ENCODE results near the gene RBPJ. TPM values are rescaled to one million over a fixed set of nuclear protein-coding genes. Genes with fewer than 3 reads are reported as not detected.

Gene RBPJ
- total and polyA plus RNA-seq, 2 of the 8 experiments (the other 6 are each of a cell fraction or from before 2014, with no cell fraction given), result 65.5 to 217 TPM

DNA sequence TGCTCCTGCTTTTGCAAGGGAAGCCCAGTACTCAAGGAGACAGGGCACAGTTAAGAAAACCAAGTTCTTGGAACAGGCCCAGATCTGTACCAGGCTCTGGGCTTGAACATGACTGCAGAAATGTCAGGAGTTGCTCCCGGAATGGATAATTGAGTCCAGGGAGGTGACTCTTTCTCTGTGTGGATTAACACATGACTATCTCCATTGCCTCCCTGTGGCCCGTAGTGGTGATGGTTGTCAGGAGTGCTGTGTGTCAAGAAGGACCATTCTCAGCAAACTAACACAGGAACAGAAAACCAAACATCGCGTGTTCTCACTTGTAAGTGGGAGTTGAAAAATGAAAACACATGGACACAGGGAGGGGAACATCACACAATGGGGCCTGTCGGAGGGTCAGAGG lies 129.6 kb downstream of the RBPJ start:
- DNase-seq (ENCODE audit: low read depth in 1 of 2, low spot score in 2 of 2), result no peak
- H2BK5ac ChIP-seq (ENCODE audit: low read depth, low read length), result no peak overlapping the region
- no peak overlapping the region for H3K56ac ChIP-seq (replicated peaks; ENCODE audit: insufficient read length, low read depth, low read length)
- no peak overlapping the region for H3K14ac ChIP-seq (ENCODE audit: insufficient read length)
- H2BK15ac ChIP-seq (ENCODE audit: low read length), result no peak overlapping the region
- ChIA-PET CTCF (ENCODE audit: partially characterized antibody) (interaction anchor here (0.8 to 3.6 kb wide), 3 partner anchors 9 to 119 kb away, joined by 3 to 18 read pairs (median 5); no protein-coding TSS in a partner anchor), POLR2A (ENCODE audit: partially characterized antibody) (interaction anchor here (1.0 kb wide), 1 partner anchor 9 kb away, joined by 5 read pairs; no protein-coding TSS in a partner anchor)
- H3K18ac ChIP-seq (ENCODE audit: extremely low read depth, low read length), result no peak overlapping the region
- H2AK5ac ChIP-seq (ENCODE audit: low read depth, low read length), result no peak overlapping the region
- no peak overlapping the region for H4K8ac ChIP-seq (ENCODE audit: extremely low read depth, insufficient read depth, low read length)
- H3K4me1 ChIP-seq (replicated peaks in 1 of 4; ENCODE audit: control insufficient read depth in 3 of 4, insufficient read depth in 4 of 4, low read length in 3 of 4), result peaks cover 4 to 11% (median 8%) of the 10 kb centered on the region in 4 experiments
- no peaks in the 10 kb centered on the region for H3K27me3 ChIP-seq (replicated peaks in 1 of 4; ENCODE audit: control insufficient read depth in 3 of 4, extremely low read depth in 1 of 4, insufficient read depth in 3 of 4, low read length in 3 of 4)
- TF ChIP-seq POLR2A (IDR thresholded peaks at IDR 0.05; ENCODE audit: control extremely low read depth in 1 of 2, low read depth in 2 of 2, low read length in 2 of 2) (no peak), SAP30 (IDR thresholded peaks at IDR 0.05; ENCODE audit: insufficient read depth, insufficient replicate concordance, low read length) (no peak)
- H3K4me2 ChIP-seq (ENCODE audit: insufficient read depth in 1 of 2, low read depth in 2 of 2, low read length in 2 of 2), result no peak overlapping the region
- H3K79me2 ChIP-seq (ENCODE audit: control insufficient read depth in 1 of 2, insufficient read depth in 2 of 2, low read length in 2 of 2), result no peaks in the 10 kb centered on the region
- H3K36me3 ChIP-seq (ENCODE audit: control insufficient read depth in 2 of 4, insufficient read depth in 4 of 4, low read length in 3 of 4), result no peaks in the 10 kb centered on the region
- H3K27ac ChIP-seq (ENCODE audit: low read depth, low read length), result no peak overlapping the region
- no peak overlapping the region for H2AFZ ChIP-seq (ENCODE audit: low read length)
- no peak overlapping the region for H2BK120ac ChIP-seq (replicated peaks; ENCODE audit: low read depth, low read length)
- no peak for FAIRE-seq
- no peak overlapping the region for H3K4ac ChIP-seq (replicated peaks; ENCODE audit: insufficient read length, low read depth, low read length)
- no peaks in the 10 kb centered on the region; the same call in 1 of the 2 replicates for H3K23me2 ChIP-seq (ENCODE audit: low read depth, low read length)
- no peaks in the 10 kb centered on the region for H3K79me1 ChIP-seq (ENCODE audit: low read depth, low read length)
- H4K91ac ChIP-seq (replicated peaks; ENCODE audit: insufficient read length, low read length), result no peak overlapping the region
- no peak overlapping the region for H3K9ac ChIP-seq (replicated peaks in 1 of 4; ENCODE audit: extremely low read depth in 1 of 4, low read depth in 3 of 4, low read length in 3 of 4)
- WGBS, 2 experiments (ENCODE audit: extremely low coverage in 1 of 2, insufficient coverage in 1 of 2, insufficient read length in 1 of 2, insufficient replicate concordance in 2 of 2, low coverage in 1 of 2, low lambda C conversion rate in 2 of 2, missing lambda C conversion rate in 1 of 2), result 89% methylated on average over 5 of the region's 5 CpGs; no CpG with 5 or more reads in 1 of the 2 experiments
- H3K4me3 ChIP-seq (ENCODE audit: extremely low read depth in 1 of 4, insufficient read depth in 2 of 4, low read depth in 3 of 4, low read length in 4 of 4), result no peak overlapping the region
- H3K9me3 ChIP-seq (ENCODE audit: insufficient read depth in 2 of 2, low read depth in 1 of 2, low read length in 1 of 2), result 0 out of 4 replicates have a peak, but pooled peaks cover 0 to 2% of the 10 kb centered on the region in 2 experiments
- H3K23ac ChIP-seq (ENCODE audit: insufficient read length), result no peak overlapping the region
- no peak overlapping the region for H4K5ac ChIP-seq (ENCODE audit: insufficient read length, low read depth, low read length)
- H4K20me1 ChIP-seq (replicated peaks in 1 of 2; ENCODE audit: control insufficient read depth in 1 of 2, insufficient read depth in 2 of 2, low read length in 2 of 2), result no peaks in the 10 kb centered on the region
- no peak overlapping the region for H2BK12ac ChIP-seq (ENCODE audit: low read depth, low read length)
- no peak overlapping the region for H2BK20ac ChIP-seq (ENCODE audit: low read length)

Data from H1 (cell line).